GM23338 (cell line): ENCODE measurements around the gene SMAD3. TPM values are rescaled to one million over a fixed set of nuclear protein-coding genes. Genes with fewer than 3 reads are reported as not detected.

Experiments
- ATAC-seq: fragments of 200-7000 bp; cut with Tn5 transposase; 3 replicates; pipeline ENCODE4 v1.9.1; 2020
- DNase-seq: peaks from one replicate; pipeline ENCODE4 v3.0.0-alpha.2; 2015; ENCODE audit warnings: low spot score
- H2AFZ ChIP-seq: fragments of 200-600 bp; sonication (generic); 2 replicates; pipeline ENCODE4 v1.8.0; 2016; ENCODE audit warnings: antibody characterized with exemption, mild to moderate bottlenecking, moderate library complexity
- H3F3A ChIP-seq: fragments of 200-600 bp; sonication (generic); replicated peaks from 2 replicates; pipeline ENCODE4 v1.8.0; 2017; ENCODE audit warnings: antibody characterized with exemption, mixed run types, low read depth
- H3K27ac ChIP-seq: fragments of 200-600 bp; sonication (generic); 2 replicates; pipeline ENCODE4 v1.6.1; 2016; ENCODE audit warnings: low read depth
- H3K27me3 ChIP-seq: fragments of 200-600 bp; sonication (generic); 2 replicates; pipeline ENCODE4 v1.8.0; 2016; ENCODE audit warnings: mild to moderate bottlenecking, mixed run types, moderate library complexity; ENCODE audit not compliant: insufficient read depth
- H3K36me3 ChIP-seq: fragments of 200-600 bp; sonication (generic); 2 replicates; pipeline ENCODE4 v1.8.0; 2016; ENCODE audit warnings: mild to moderate bottlenecking; ENCODE audit not compliant: insufficient read depth
- H3K4me1 ChIP-seq: fragments of 200-600 bp; sonication (generic); 2 replicates; pipeline ENCODE4 v1.8.0; 2016; ENCODE audit warnings: mild to moderate bottlenecking, moderate library complexity; ENCODE audit not compliant: insufficient read depth
- H3K4me2 ChIP-seq: fragments of 200-600 bp; sonication (generic); 2 replicates; pipeline ENCODE4 v1.7.1; 2017; ENCODE audit warnings: mixed run types
- H3K4me3 ChIP-seq: fragments of 200-600 bp; sonication (generic); 2 replicates; pipeline ENCODE4 v1.6.1; 2016; ENCODE audit warnings: mixed run types
- H3K79me2 ChIP-seq: fragments of 200-600 bp; sonication (generic); replicated peaks from 2 replicates; pipeline ENCODE4 v1.8.0; 2017; ENCODE audit warnings: mild to moderate bottlenecking; ENCODE audit not compliant: insufficient read depth
- H3K9me2 ChIP-seq: fragments of 200-600 bp; sonication (generic); 2 replicates; pipeline ENCODE4 v1.8.0; 2017; ENCODE audit not compliant: insufficient read depth
- H4K20me1 ChIP-seq: fragments of 200-600 bp; sonication (generic); replicated peaks from 2 replicates; pipeline ENCODE4 v1.8.0; 2017; ENCODE audit warnings: mild to moderate bottlenecking; ENCODE audit not compliant: insufficient read depth
- H3K27ac Mint-ChIP-seq: 2 replicates; pipeline ENCODE4 v1.8.0; 2020; ENCODE audit warnings: inconsistent platforms, mild to moderate bottlenecking, moderate library complexity, mixed read lengths
- H3K27me3 Mint-ChIP-seq: 3 replicates; pipeline ENCODE4 v1.8.0; 2022; ENCODE audit warnings: low read depth, mild to moderate bottlenecking, moderate library complexity, mixed read lengths, inconsistent platforms; ENCODE audit not compliant: insufficient read depth, poor library complexity
- H3K36me3 Mint-ChIP-seq: 3 replicates; pipeline ENCODE4 v1.8.0; 2021; ENCODE audit warnings: low read depth, mild to moderate bottlenecking, inconsistent platforms, moderate library complexity, mixed read lengths
- H3K4me1 Mint-ChIP-seq: 3 replicates; pipeline ENCODE4 v1.8.0; 2020; ENCODE audit warnings: mild to moderate bottlenecking, inconsistent platforms, mixed read lengths
- H3K4me3 Mint-ChIP-seq: 3 replicates; pipeline ENCODE4 v1.8.0; 2021; ENCODE audit warnings: moderate library complexity, mild to moderate bottlenecking, inconsistent platforms, mixed read lengths
- H3K9me3 Mint-ChIP-seq: 3 replicates; pipeline ENCODE4 v1.8.0; 2020; ENCODE audit warnings: moderate library complexity, mild to moderate bottlenecking, inconsistent platforms, mixed read lengths
- CTCF ChIP-seq, 2 experiments: fragments of 200-600 bp in 1 of 2; sonication (generic) in 1 of 2; conservative IDR thresholded peaks; 2 replicates each; pipeline versions ENCODE4 v1.5.1 to v1.6.1; 2016 to 2017; ENCODE audit warnings: antibody characterized with exemption in 2 of 2, low read depth in 2 of 2, mild to moderate bottlenecking in 2 of 2, moderate library complexity in 1 of 2
- EZH2 ChIP-seq: fragments of 200-600 bp; sonication (generic); IDR thresholded peaks from one replicate; pipeline ENCODE4 v1.8.0; 2017; ENCODE audit warnings: antibody characterized with exemption, mild to moderate bottlenecking, low read depth; ENCODE audit not compliant: unreplicated experiment
- EZH2phosphoT487 ChIP-seq: fragments of 200-600 bp; sonication (generic); IDR thresholded peaks from one replicate; pipeline ENCODE4 v1.8.1; 2018; ENCODE audit warnings: antibody characterized with exemption; ENCODE audit not compliant: unreplicated experiment
- JUNB ChIP-seq: IDR thresholded peaks from one replicate; pipeline ENCODE4 v1.6.1; 2016; ENCODE audit warnings: antibody characterized with exemption; ENCODE audit not compliant: unreplicated experiment
- POLR2AphosphoS5 ChIP-seq: IDR thresholded peaks from 2 replicates; pipeline ENCODE4 v1.6.1; 2016; ENCODE audit warnings: antibody characterized with exemption, low read depth
- ZNF114 ChIP-seq: fragments of 250-450 bp; sonication (Bioruptor Pico); IDR thresholded peaks from 2 replicates; pipeline ENCODE4 v1.5.0; 2020; ENCODE audit warnings: mild to moderate bottlenecking, moderate library complexity
- ZNF331 ChIP-seq: fragments of 250-450 bp; sonication (Bioruptor Pico); IDR thresholded peaks from 2 replicates; pipeline ENCODE4 v1.5.0; 2020; ENCODE audit warnings: low read depth, mild to moderate bottlenecking, moderate library complexity
- polyA plus RNA-seq: library from polyadenylated mRNA; unstranded; fragments of >200 nt; fragmentation: Nextera tagmentation; extraction: Ambion mirVana; gene quantifications from 2 replicates; pipeline ENCODE4 v1.2.1, GENCODE V29; 2016
- total RNA-seq: library from RNA; depleted of rRNA; stranded (reverse); fragments of >200 nt; shearing (Covaris generic); gene quantifications from 2 replicates; pipeline ENCODE4 v1.2.3, GENCODE V29; 2014
- TF ChIP-seq, protein P1 (sequence below): IDR thresholded peaks from 2 replicates; pipeline ENCODE4 v1.6.1; 2016; ENCODE audit warnings: antibody characterized with exemption
- TF ChIP-seq, protein P2 (sequence below): IDR thresholded peaks from one replicate; pipeline ENCODE4 v1.6.1; 2018; ENCODE audit warnings: antibody characterized with exemption; ENCODE audit not compliant: unreplicated experiment

The SMAD3 gene
- total and polyA plus RNA-seq, 2 experiments from 2014 or later = 4.9 to 11.6 TPM

GRCh38 chr15:67068710-67069400, 3.5 kb downstream of the SMAD3 start (continued):
- TF ChIP-seq ZNF331 (no peak), ZNF114 (CRISPR knock-in tag) (no peak), EZH2phosphoT487 (no peak), EZH2 (no peak), CTCF (conservative IDR thresholded peaks at IDR 0.05; ENCODE audit: low read depth in 2 of 2) (no peak)
- TF ChIP-seq, protein P1, sequence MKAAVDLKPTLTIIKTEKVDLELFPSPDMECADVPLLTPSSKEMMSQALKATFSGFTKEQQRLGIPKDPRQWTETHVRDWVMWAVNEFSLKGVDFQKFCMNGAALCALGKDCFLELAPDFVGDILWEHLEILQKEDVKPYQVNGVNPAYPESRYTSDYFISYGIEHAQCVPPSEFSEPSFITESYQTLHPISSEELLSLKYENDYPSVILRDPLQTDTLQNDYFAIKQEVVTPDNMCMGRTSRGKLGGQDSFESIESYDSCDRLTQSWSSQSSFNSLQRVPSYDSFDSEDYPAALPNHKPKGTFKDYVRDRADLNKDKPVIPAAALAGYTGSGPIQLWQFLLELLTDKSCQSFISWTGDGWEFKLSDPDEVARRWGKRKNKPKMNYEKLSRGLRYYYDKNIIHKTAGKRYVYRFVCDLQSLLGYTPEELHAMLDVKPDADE = no peak

DNA sequence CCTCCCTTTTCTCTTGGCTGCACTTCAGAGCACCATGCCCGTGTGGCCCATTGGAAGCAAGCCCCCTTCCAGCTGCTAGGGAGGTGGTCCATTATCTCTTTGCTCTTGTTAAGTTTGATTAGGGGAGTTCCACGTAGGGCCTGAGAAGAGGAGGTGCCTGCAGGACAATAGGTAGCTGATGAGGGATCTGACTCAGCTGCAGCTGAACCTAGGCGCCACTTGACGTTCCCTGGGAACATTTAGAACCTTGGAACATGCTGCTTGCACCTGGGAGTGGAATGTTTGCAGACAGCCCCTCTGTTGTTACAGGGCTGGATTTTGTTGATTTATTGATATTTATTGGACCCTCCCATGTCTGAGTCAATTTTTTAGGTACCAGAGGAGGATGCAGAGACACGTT, 4.7 kb downstream of the SMAD3 start:
- Mint-ChIP-seq H3K27ac (no peak overlapping the region), H3K27me3 (peaks cover 33% of the 10 kb centered on the region), H3K9me3 (no peaks in the 10 kb centered on the region; the same call in 2 of the 3 replicates), H3K36me3 (no peaks in the 10 kb centered on the region; the same call in 2 of the 3 replicates), H3K4me3 (no peak overlapping the region), H3K4me1 (peaks cover 43% of the 10 kb centered on the region)
- DNase-seq (no peak), ATAC-seq (no peak)
- H3K79me2 ChIP-seq = peaks cover 58% of the 10 kb centered on the region
- peaks cover 29% of the 10 kb centered on the region for H3K4me1 ChIP-seq
- H3K36me3 ChIP-seq = no peaks in the 10 kb centered on the region
- peaks cover 8% of the 10 kb centered on the region for H4K20me1 ChIP-seq
- H3K27me3 ChIP-seq = peaks cover 32% of the 10 kb centered on the region
- H3K4me3 ChIP-seq = no peak overlapping the region
- no peak overlapping the region for H3K4me2 ChIP-seq
- no peaks in the 10 kb centered on the region for H3K9me2 ChIP-seq
- H2AFZ ChIP-seq = no peak overlapping the region
- no peaks in the 10 kb centered on the region for H3F3A ChIP-seq
- no peak overlapping the region for H3K27ac ChIP-seq
- TF ChIP-seq CTCF (conservative IDR thresholded peaks at IDR 0.05; ENCODE audit: low read depth in 2 of 2) = no peak
- TF ChIP-seq ZNF331 = no peak
- TF ChIP-seq EZH2 = no peak
- TF ChIP-seq, protein P2, sequence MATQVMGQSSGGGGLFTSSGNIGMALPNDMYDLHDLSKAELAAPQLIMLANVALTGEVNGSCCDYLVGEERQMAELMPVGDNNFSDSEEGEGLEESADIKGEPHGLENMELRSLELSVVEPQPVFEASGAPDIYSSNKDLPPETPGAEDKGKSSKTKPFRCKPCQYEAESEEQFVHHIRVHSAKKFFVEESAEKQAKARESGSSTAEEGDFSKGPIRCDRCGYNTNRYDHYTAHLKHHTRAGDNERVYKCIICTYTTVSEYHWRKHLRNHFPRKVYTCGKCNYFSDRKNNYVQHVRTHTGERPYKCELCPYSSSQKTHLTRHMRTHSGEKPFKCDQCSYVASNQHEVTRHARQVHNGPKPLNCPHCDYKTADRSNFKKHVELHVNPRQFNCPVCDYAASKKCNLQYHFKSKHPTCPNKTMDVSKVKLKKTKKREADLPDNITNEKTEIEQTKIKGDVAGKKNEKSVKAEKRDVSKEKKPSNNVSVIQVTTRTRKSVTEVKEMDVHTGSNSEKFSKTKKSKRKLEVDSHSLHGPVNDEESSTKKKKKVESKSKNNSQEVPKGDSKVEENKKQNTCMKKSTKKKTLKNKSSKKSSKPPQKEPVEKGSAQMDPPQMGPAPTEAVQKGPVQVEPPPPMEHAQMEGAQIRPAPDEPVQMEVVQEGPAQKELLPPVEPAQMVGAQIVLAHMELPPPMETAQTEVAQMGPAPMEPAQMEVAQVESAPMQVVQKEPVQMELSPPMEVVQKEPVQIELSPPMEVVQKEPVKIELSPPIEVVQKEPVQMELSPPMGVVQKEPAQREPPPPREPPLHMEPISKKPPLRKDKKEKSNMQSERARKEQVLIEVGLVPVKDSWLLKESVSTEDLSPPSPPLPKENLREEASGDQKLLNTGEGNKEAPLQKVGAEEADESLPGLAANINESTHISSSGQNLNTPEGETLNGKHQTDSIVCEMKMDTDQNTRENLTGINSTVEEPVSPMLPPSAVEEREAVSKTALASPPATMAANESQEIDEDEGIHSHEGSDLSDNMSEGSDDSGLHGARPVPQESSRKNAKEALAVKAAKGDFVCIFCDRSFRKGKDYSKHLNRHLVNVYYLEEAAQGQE = no peak
- no peak for TF ChIP-seq JUNB
- no peak for TF ChIP-seq POLR2AphosphoS5
- TF ChIP-seq ZNF114 (CRISPR knock-in tag) = no peak
- TF ChIP-seq EZH2phosphoT487 = no peak
